Activated CD4-positive, alpha-beta T cell treated with anti-CD3 and anti-CD28 coated beads for 24 hours (primary cell): ENCODE data around the gene CD79A.
"Not testable (repeated sequence)": the region's sequence is repeated elsewhere in the genome, so short reads cannot be mapped to it uniquely, and the experiment has no call there.

Experiments
- DNase-seq, 2 donors: peaks; one replicate each; pipeline ENCODE4 v3.0.0-alpha.2; 2020; ENCODE audit warnings: low read depth in 2 of 2

The CD79A gene

GRCh38 chr19:41863209-41863931 lies 13.7 kb upstream of the CD79A start:
- DNase-seq = no peak

GRCh38 chr19:41864374-41864773 lies 12.7 kb upstream of the CD79A start:
- DNase-seq = no peak

- no peak for DNase-seq
Observed at GRCh38 chr19:41866284-41866683, 10.8 kb upstream of the CD79A start.

- no peak for DNase-seq
Observed at GRCh38 chr19:41868120-41868988, 8.7 kb upstream of the CD79A start.

- no peak for DNase-seq
Observed at GRCh38 chr19:41868989-41869300, 8.1 kb upstream of the CD79A start.

- no peak for DNase-seq
Observed at GRCh38 chr19:41869374-41869955, 7.6 kb upstream of the CD79A start.

- no peak for DNase-seq
Observed at GRCh38 chr19:41870401-41870873, 6.6 kb upstream of the CD79A start.

- DNase-seq = peak in 1 of 2 donors; percentile 52
Observed at GRCh38 chr19:41871573-41872383, 5.3 kb upstream of the CD79A start.

GRCh38 chr19:41872384-41872774 lies 4.7 kb upstream of the CD79A start:
- DNase-seq = no peak

GRCh38 chr19:41872775-41873647 lies 4.1 kb upstream of the CD79A start:
- peak; percentile 57 to 64 for DNase-seq

- DNase-seq = not testable (repeated sequence)
Observed at GRCh38 chr19:41875973-41876372, 1.1 kb upstream of the CD79A start.

GRCh38 chr19:41877916-41878905 lies 1.1 kb downstream of the CD79A start:
- no peak for DNase-seq

- no peak for DNase-seq
Observed at GRCh38 chr19:41879080-41879479, 2.0 kb downstream of the CD79A start.

GRCh38 chr19:41879670-41880328 lies 2.7 kb downstream of the CD79A start:
- DNase-seq = no peak

GRCh38 chr19:41880329-41880708 lies 3.2 kb downstream of the CD79A start:
- no peak for DNase-seq

GRCh38 chr19:41882568-41883462 lies 5.7 kb downstream of the CD79A start, which contains the start of gene ARHGEF1:
TSS of gene ARHGEF1 (plus strand) at chr19:41883184. CDS start at chr19:41888083, 4,899 bp downstream.
- DNase-seq = no peak

- no peak for DNase-seq
Observed at GRCh38 chr19:41883463-41883820, 6.4 kb downstream of the CD79A start.
